A549 (cell line): Measurements from ENCODE around the gene SP100.

Experiments
- CTCF ChIP-seq: fragments of >200 bp; sonication (Bioruptor Twin); formaldehyde crosslinking; IDR thresholded peaks from 3 replicates; pipeline ENCODE4 v1.5.1; 2016
- HDAC2 ChIP-seq: fragments of 200-600 bp; sonication (generic); IDR thresholded peaks from 2 replicates; pipeline ENCODE4 v1.6.1; 2016
- HMGXB4 ChIP-seq: fragments of 250-450 bp; sonication (Bioruptor Pico); IDR thresholded peaks from 2 replicates; pipeline ENCODE4 v1.5.0; 2021; ENCODE audit warnings: mild to moderate bottlenecking, moderate library complexity, borderline replicate concordance
- NR3C1 ChIP-seq: fragments of >200 bp; sonication (Bioruptor Twin); formaldehyde crosslinking; IDR thresholded peaks from 3 replicates; pipeline ENCODE4 v1.6.1; 2017
- PHF8 ChIP-seq: fragments of 200-600 bp; sonication (generic); IDR thresholded peaks from 2 replicates; pipeline ENCODE4 v1.6.1; 2016; ENCODE audit warnings: low read depth, mild to moderate bottlenecking, antibody characterized with exemption, moderate library complexity, borderline replicate concordance
- POLR2A ChIP-seq: IDR thresholded peaks from 2 replicates; pipeline ENCODE4 v1.6.1; 2012; ENCODE audit warnings: mild to moderate bottlenecking, low read length
- REST ChIP-seq: fragments of 200-600 bp; sonication (generic); IDR thresholded peaks from 2 replicates; pipeline ENCODE4 v1.6.1; 2016; ENCODE audit warnings: antibody characterized with exemption, mild to moderate bottlenecking, moderate library complexity

- TF ChIP-seq CTCF (no peak), PHF8 (no peak), NR3C1 (no peak), HDAC2 (no peak), HMGXB4 (no peak), REST (no peak), POLR2A (no peak)
Measured at GRCh38 chr2:230412371-230412711, 3.7 kb upstream of the SP100 start.
